GM19193 (cell line): ENCODE measurements around the gene SRGAP1.

Source experiments
- POLR2A ChIP-seq: IDR thresholded peaks from 4 replicates; pipeline ENCODE4 v1.6.1; 2011; ENCODE audit not compliant: insufficient read depth, insufficient read length; ENCODE audit errors: extremely low read depth

Gene SRGAP1

GRCh38 chr12:64066776-64067175 is 222.3 kb downstream of the SRGAP1 start:
- no peak for TF ChIP-seq POLR2A

GRCh38 chr12:64070454-64070853 is 226.0 kb downstream of the SRGAP1 start:
- no peak for TF ChIP-seq POLR2A

- TF ChIP-seq POLR2A: no peak
Observed at GRCh38 chr12:64072916-64073575, 228.5 kb downstream of the SRGAP1 start.

GRCh38 chr12:64077922-64078321 is 233.4 kb downstream of the SRGAP1 start:
- TF ChIP-seq POLR2A: no peak

GRCh38 chr12:64080319-64081007 is 236.0 kb downstream of the SRGAP1 start:
- TF ChIP-seq POLR2A: no peak

- TF ChIP-seq POLR2A: no peak
Observed at GRCh38 chr12:64081008-64081404, 236.5 kb downstream of the SRGAP1 start.

GRCh38 chr12:64082116-64082515 is 237.6 kb downstream of the SRGAP1 start:
- TF ChIP-seq POLR2A: no peak

- TF ChIP-seq POLR2A: no peak
Observed at GRCh38 chr12:64082866-64083268, 238.4 kb downstream of the SRGAP1 start.

GRCh38 chr12:64083285-64084210 is 239.0 kb downstream of the SRGAP1 start:
- TF ChIP-seq POLR2A: no peak

GRCh38 chr12:64085154-64085553 is 240.7 kb downstream of the SRGAP1 start:
- TF ChIP-seq POLR2A: no peak

- no peak for TF ChIP-seq POLR2A
Observed at GRCh38 chr12:64085996-64086395, 241.5 kb downstream of the SRGAP1 start.

GRCh38 chr12:64086946-64087345 is 242.4 kb downstream of the SRGAP1 start:
- no peak for TF ChIP-seq POLR2A

GRCh38 chr12:64087761-64088160 is 243.3 kb downstream of the SRGAP1 start:
- no peak for TF ChIP-seq POLR2A

GRCh38 chr12:64088431-64089349 is 244.2 kb downstream of the SRGAP1 start:
- no peak for TF ChIP-seq POLR2A
